ENCODE measurements around the gene NT5C.
"Not testable (repeated sequence)": the region's sequence is repeated elsewhere in the genome, so short reads cannot be mapped to it uniquely, and the experiment has no call there.

Gene NT5C

GRCh38 chr17:75144816-75145512, 13.4 kb upstream of the NT5C start:
- no peak for DNase-seq (ENCODE audit: low read depth)

GRCh38 chr17:75142236-75142971, 10.9 kb upstream of the NT5C start:
- no peak for DNase-seq (ENCODE audit: low read depth)

- DNase-seq (ENCODE audit: low read depth): no peak
These were observed 7.0 kb upstream of the NT5C start for GRCh38 chr17:75138519-75138918.

- DNase-seq (ENCODE audit: low read depth): not testable (repeated sequence)
These were observed 6.2 kb upstream of the NT5C start for GRCh38 chr17:75137762-75138161.

GRCh38 chr17:75135946-75136345, 4.4 kb upstream of the NT5C start:
- DNase-seq (ENCODE audit: low read depth): no peak

- no peak for DNase-seq (ENCODE audit: low read depth)
These were observed 3.9 kb upstream of the NT5C start for GRCh38 chr17:75135452-75135851.

GRCh38 chr17:75133607-75134347, 2.2 kb upstream of the NT5C start:
- not testable (repeated sequence) for DNase-seq (ENCODE audit: low read depth)

- DNase-seq (ENCODE audit: low read depth): no peak
These were observed 1.5 kb upstream of the NT5C start for GRCh38 chr17:75133001-75133400.

GRCh38 chr17:75132018-75133000, 767 bp upstream of the NT5C start:
- not testable (repeated sequence) for DNase-seq (ENCODE audit: low read depth)

- DNase-seq (ENCODE audit: low read depth): peak; percentile 68
These were observed 787 bp downstream of the NT5C start for GRCh38 chr17:75130632-75131277.

- no peak for DNase-seq (ENCODE audit: low read depth)
These were observed 1.4 kb downstream of the NT5C start for GRCh38 chr17:75130059-75130631.

- DNase-seq (ENCODE audit: low read depth): no peak
These were observed 2.0 kb downstream of the NT5C start for GRCh38 chr17:75129576-75129975.

- no peak for DNase-seq (ENCODE audit: low read depth)
These were observed 2.6 kb downstream of the NT5C start for GRCh38 chr17:75128694-75129505.

- DNase-seq (ENCODE audit: low read depth): not testable (repeated sequence)
These were observed 3.6 kb downstream of the NT5C start for GRCh38 chr17:75127936-75128335.

- DNase-seq (ENCODE audit: low read depth): no peak
These were observed 4.6 kb downstream of the NT5C start for GRCh38 chr17:75126954-75127353.

- DNase-seq (ENCODE audit: low read depth): no peak
These were observed 5.6 kb downstream of the NT5C start for GRCh38 chr17:75125984-75126383.

GRCh38 chr17:75124819-75125162, 6.8 kb downstream of the NT5C start:
- no peak for DNase-seq (ENCODE audit: low read depth)

- DNase-seq (ENCODE audit: low read depth): peak; percentile 21
These were observed 7.3 kb downstream of the NT5C start for GRCh38 chr17:75124041-75124818.

- no peak for DNase-seq (ENCODE audit: low read depth)
These were observed 13.2 kb downstream of the NT5C start for GRCh38 chr17:75118307-75118706.

Measured in EH (cell line).